Gastrocnemius medialis (tissue), 4 donors: ENCODE data around the gene MAML3. TPM values are rescaled to one million over a fixed set of nuclear protein-coding genes. Genes with fewer than 3 reads are reported as not detected.

ENCODE experiments used
- ATAC-seq, 2 donors: fragments of 150-250 bp; one replicate each; pipeline ENCODE4 v1.9.1; 2016
- DNase-seq, 2 donors: peaks; one replicate each; pipeline ENCODE4 v3.0.0-alpha.2; 2019
- H3K27ac ChIP-seq, 4 donors: fragments of 200-600 bp; sonication (generic); 1 replicate in 1 of 4; 2 replicates in 3 of 4; pipeline ENCODE4 v1.5.1; 2016 to 2018; ENCODE audit warnings: mild to moderate bottlenecking in 2 of 4, moderate library complexity in 1 of 4
- H3K27me3 ChIP-seq, 3 donors: fragments of 200-600 bp; sonication (generic) in 2 of 3; 1 replicate in 1 of 3; 2 replicates in 2 of 3; pipeline versions ENCODE4 v1.5.1 to v1.6.0; 2016 to 2019; ENCODE audit warnings: mild to moderate bottlenecking in 1 of 3, moderate library complexity in 1 of 3
- H3K36me3 ChIP-seq, 2 donors: fragments of 200-600 bp; sonication (generic) in 1 of 2; one replicate each; pipeline ENCODE4 v1.5.1; 2017 to 2018
- H3K4me1 ChIP-seq, 2 donors: fragments of 200-600 bp; sonication (generic) in 1 of 2; one replicate each; pipeline ENCODE4 v1.5.1; 2016 to 2017; ENCODE audit warnings: mild to moderate bottlenecking in 2 of 2
- H3K4me3 ChIP-seq, 4 donors: fragments of 200-600 bp; sonication (generic) in 3 of 4; 1 replicate in 1 of 4; 2 replicates in 3 of 4; pipeline ENCODE4 v1.5.1; 2016 to 2019; ENCODE audit warnings: mild to moderate bottlenecking in 2 of 4
- H3K9me3 ChIP-seq, 3 donors: fragments of 200-600 bp; sonication (generic) in 2 of 3; 1 replicate in 1 of 3; 2 replicates in 2 of 3; pipeline ENCODE4 v1.5.1; 2016 to 2019
- CTCF ChIP-seq, 5 experiments: fragments of 450-650 bp in 3 of 5; fragments of 200-600 bp in 2 of 5; sonication (generic) in 2 of 5; IDR thresholded peaks in 4 of 5; conservative IDR thresholded peaks in 1 of 5; 1 replicate in 4 of 5; 2 replicates in 1 of 5; pipeline ENCODE4 v1.5.1; 2016 to 2019; ENCODE audit warnings: antibody characterized with exemption in 5 of 5, mild to moderate bottlenecking in 3 of 5, moderate library complexity in 3 of 5
- POLR2A ChIP-seq, 2 donors: fragments of 450-650 bp; IDR thresholded peaks; one replicate each; pipeline ENCODE4 v1.6.1; 2017; ENCODE audit warnings: antibody characterized with exemption in 2 of 2, mild to moderate bottlenecking in 2 of 2, moderate library complexity in 2 of 2
- in situ Hi-C, 4 donors: fragments of 200-750 bp; cut with MboI; loops; one replicate each; pipeline versions ENCODE4 v1.15.0 to v1.8.0; 2017; ENCODE audit warnings: low sequenced_read_pairs in 4 of 4
- intact Hi-C: fragments of 100-400 bp; cut with DNase I; formaldehyde crosslinking; loops from one replicate; pipeline ENCODE4 v1.15.1; 2023; ENCODE audit warnings: low total_unique reads
- total RNA-seq, 4 donors: library from RNA; depleted of rRNA; stranded (reverse); fragments of >200 nt; gene quantifications; one replicate each; pipeline versions ENCODE4 v1.1.0 to v1.2.3, GENCODE V29; 2016

MAML3 gene
- total RNA-seq, 4 donors from 2014 or later = 0.98 to 1.5 (median 1.4) TPM

GRCh38 chr4:140090215-140090731 is 63.7 kb downstream of the MAML3 start:
- H3K27ac ChIP-seq = no peak overlapping the region
- in situ Hi-C loops = loop anchor here in 1 of 4 donors (10.0 kb wide), 1 partner anchor 55 kb away; no protein-coding TSS in a partner anchor
- TF ChIP-seq CTCF (IDR thresholded peaks at IDR 0.05 in 4 of 5, conservative IDR thresholded peaks at IDR 0.05 in 1 of 5) (no peak), POLR2A (IDR thresholded peaks at IDR 0.05) (no peak)
- H3K4me3 ChIP-seq = no peak overlapping the region
- H3K9me3 ChIP-seq = no peaks in the 10 kb centered on the region
- H3K36me3 ChIP-seq = no peaks in the 10 kb centered on the region
- H3K4me1 ChIP-seq = peaks cover 26 to 29% of the 10 kb centered on the region in 2 donors
- intact Hi-C loops = loop anchor here (5.0 kb wide), 1 partner anchor 43 kb away; no protein-coding TSS in a partner anchor
- no peak for DNase-seq
- ATAC-seq = no peak
- no peaks in the 10 kb centered on the region for H3K27me3 ChIP-seq

GRCh38 chr4:140089216-140089615 is 64.8 kb downstream of the MAML3 start:
- intact Hi-C loops = no loop called here
- Histone ChIP-seq H3K36me3 (no peaks in the 10 kb centered on the region), H3K27me3 (no peaks in the 10 kb centered on the region), H3K9me3 (no peaks in the 10 kb centered on the region), H3K4me3 (no peak overlapping the region), H3K4me1 (peaks cover 23 to 24% of the 10 kb centered on the region in 2 donors), H3K27ac (no peak overlapping the region)
- in situ Hi-C loops = no loop called here
- TF ChIP-seq CTCF (IDR thresholded peaks at IDR 0.05 in 4 of 5, conservative IDR thresholded peaks at IDR 0.05 in 1 of 5) (no peak), POLR2A (IDR thresholded peaks at IDR 0.05) (no peak)
- ATAC-seq (no peak), DNase-seq (no peak)

- DNase-seq (no peak), ATAC-seq (no peak)
- H3K9me3 ChIP-seq = no peaks in the 10 kb centered on the region
- H3K36me3 ChIP-seq = no peaks in the 10 kb centered on the region
- H3K4me1 ChIP-seq = peaks cover 15 to 16% of the 10 kb centered on the region in 2 donors
- in situ Hi-C loops (no loop called here), intact Hi-C loops (no loop called here)
- H3K27ac ChIP-seq = no peak overlapping the region
- no peak overlapping the region for H3K4me3 ChIP-seq
- TF ChIP-seq CTCF (IDR thresholded peaks at IDR 0.05 in 4 of 5, conservative IDR thresholded peaks at IDR 0.05 in 1 of 5) (no peak), POLR2A (IDR thresholded peaks at IDR 0.05) (no peak)
- H3K27me3 ChIP-seq = no peaks in the 10 kb centered on the region
Measured at GRCh38 chr4:140088323-140088967, 65.5 kb downstream of the MAML3 start.

GRCh38 chr4:140085881-140086280 is 68.1 kb downstream of the MAML3 start:
- DNase-seq (no peak), ATAC-seq (no peak)
- in situ Hi-C loops = no loop called here
- Histone ChIP-seq H3K4me3 (no peak overlapping the region), H3K9me3 (no peaks in the 10 kb centered on the region), H3K4me1 (no peaks in the 10 kb centered on the region), H3K27ac (no peak overlapping the region), H3K27me3 (no peaks in the 10 kb centered on the region), H3K36me3 (no peaks in the 10 kb centered on the region)
- intact Hi-C loops = no loop called here
- TF ChIP-seq CTCF (IDR thresholded peaks at IDR 0.05 in 4 of 5, conservative IDR thresholded peaks at IDR 0.05 in 1 of 5) = no peak
- no peak for TF ChIP-seq POLR2A (IDR thresholded peaks at IDR 0.05)
